Measurements from ENCODE around the gene USP54.

The USP54 gene

DNA sequence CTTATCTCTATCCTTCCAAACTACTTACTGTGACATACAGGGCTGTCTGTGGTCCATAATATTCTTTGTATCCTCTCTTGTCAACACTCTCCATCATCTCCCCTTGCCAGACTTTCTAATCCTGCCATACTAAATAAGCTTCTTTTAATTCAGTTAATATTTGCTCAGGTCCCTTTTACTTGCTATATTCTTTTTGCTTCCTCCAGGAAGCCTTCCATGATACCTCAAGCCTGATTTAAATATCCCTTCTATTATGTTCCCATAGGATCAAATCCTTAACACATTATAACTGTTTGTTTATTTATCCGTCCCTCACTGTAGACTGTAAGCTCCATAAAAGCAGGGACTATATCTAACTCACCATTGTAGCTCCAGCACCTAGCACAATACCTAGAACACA lies 88.1 kb downstream of the USP54 start:
- in situ Hi-C loops (cut with MboI; ENCODE audit: low sequenced_read_pairs, unreplicated experiment): no loop called here
- TF ChIP-seq, protein P1, sequence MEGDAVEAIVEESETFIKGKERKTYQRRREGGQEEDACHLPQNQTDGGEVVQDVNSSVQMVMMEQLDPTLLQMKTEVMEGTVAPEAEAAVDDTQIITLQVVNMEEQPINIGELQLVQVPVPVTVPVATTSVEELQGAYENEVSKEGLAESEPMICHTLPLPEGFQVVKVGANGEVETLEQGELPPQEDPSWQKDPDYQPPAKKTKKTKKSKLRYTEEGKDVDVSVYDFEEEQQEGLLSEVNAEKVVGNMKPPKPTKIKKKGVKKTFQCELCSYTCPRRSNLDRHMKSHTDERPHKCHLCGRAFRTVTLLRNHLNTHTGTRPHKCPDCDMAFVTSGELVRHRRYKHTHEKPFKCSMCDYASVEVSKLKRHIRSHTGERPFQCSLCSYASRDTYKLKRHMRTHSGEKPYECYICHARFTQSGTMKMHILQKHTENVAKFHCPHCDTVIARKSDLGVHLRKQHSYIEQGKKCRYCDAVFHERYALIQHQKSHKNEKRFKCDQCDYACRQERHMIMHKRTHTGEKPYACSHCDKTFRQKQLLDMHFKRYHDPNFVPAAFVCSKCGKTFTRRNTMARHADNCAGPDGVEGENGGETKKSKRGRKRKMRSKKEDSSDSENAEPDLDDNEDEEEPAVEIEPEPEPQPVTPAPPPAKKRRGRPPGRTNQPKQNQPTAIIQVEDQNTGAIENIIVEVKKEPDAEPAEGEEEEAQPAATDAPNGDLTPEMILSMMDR (IDR thresholded peaks at IDR 0.05; ENCODE audit: borderline replicate concordance, control extremely low read depth, extremely low read depth, insufficient read depth, missing control alignments): no peak
- no peak for DNase-seq (ENCODE audit: low spot score)

DNA sequence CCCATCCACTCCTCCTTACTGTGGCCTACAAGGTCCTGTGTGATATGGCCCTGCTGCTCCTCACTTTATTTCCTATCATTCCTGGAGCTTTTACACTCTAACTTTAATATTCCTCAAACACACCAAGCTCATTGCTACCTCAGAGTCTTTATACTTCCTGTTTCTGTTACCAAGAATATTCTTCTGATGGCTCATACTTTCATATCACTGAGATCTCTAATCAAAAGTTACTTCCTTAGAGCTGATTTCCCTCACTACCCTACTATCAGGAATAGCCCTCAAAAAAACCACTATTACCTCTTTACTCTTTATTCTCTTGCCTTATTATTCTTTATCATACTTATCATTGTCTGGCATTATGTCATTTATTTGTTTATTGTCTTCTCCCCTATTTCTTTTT lies 89.5 kb downstream of the USP54 start:
- TF ChIP-seq, protein P1 (IDR thresholded peaks at IDR 0.05; ENCODE audit: borderline replicate concordance, control extremely low read depth, extremely low read depth, insufficient read depth, missing control alignments): no peak
- in situ Hi-C loops (cut with MboI; ENCODE audit: low sequenced_read_pairs, unreplicated experiment): no loop called here
- DNase-seq (ENCODE audit: low spot score): peak; percentile 42

DNA sequence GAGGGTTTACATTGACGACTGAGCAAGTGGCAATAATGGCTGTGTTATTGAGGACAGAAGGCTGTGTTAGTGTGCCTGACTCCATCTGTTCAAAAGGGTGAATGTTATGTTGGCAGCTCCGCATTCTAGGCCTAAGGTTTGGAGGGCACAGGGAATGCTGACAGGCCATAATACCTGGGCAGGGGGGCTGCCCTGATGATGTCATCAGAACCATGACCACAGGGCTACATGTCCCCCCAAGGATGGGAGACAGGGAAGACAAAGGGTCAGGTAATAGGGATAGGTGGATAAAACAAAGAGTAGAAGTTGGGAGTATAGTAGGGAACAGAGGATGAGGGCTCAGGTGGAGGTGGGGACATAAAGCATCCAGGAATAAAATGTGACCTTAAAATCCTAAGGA lies 93.5 kb downstream of the USP54 start:
- TF ChIP-seq, protein P1 (IDR thresholded peaks at IDR 0.05; ENCODE audit: borderline replicate concordance, control extremely low read depth, extremely low read depth, insufficient read depth, missing control alignments): no peak
- DNase-seq (ENCODE audit: low spot score): no peak
- in situ Hi-C loops (cut with MboI; ENCODE audit: low sequenced_read_pairs, unreplicated experiment): no loop called here

DNA sequence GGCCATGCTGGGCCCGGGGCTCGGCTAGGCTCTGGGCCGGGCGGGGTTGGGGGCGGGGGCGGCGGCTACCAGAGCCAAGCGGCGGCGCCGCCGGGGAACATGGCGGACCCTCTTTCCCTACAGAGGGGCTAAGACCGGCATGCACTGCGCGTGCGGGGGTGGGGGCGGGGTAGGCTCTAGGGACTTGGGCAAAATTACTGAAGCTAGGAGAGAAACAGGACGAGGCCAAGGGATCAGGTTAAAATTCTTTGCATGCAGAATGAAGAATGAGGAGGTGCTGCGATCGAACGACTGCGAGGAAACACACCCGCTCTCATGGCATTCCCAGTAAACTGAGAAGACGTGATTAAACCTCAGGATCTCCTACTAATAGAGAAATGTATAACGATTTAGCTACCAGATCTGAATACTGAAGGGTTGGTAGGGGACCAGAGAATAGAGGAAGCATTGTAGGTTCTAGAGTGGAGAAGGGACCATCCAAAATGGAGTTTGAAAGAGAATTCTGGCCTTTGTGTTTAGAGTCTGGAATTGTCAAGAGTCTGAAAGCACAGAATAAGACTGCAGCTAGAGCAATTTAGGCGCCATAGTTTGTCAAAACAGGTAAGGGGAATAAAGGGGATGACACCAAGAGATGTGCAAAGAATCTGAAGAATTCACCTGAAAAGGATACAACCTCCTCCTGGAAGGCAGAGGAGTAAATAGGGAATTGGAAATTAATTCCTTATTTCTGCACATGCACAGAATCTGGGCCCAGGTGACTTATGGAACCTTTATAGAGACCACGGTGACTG lies 95.1 kb downstream of the USP54 start, which contains the start of gene PPP3CB:
Gene PPP3CB (minus strand): TSS at position 141 of the 791 bp plus-strand sequence. CDS start 135 bp downstream, at position 6.
- peak; percentile 90 for DNase-seq (ENCODE audit: low spot score)
- TF ChIP-seq, protein P1 (IDR thresholded peaks at IDR 0.05; ENCODE audit: borderline replicate concordance, control extremely low read depth, extremely low read depth, insufficient read depth, missing control alignments): no peak
- in situ Hi-C loops (cut with MboI; ENCODE audit: low sequenced_read_pairs, unreplicated experiment): no loop called here

DNA sequence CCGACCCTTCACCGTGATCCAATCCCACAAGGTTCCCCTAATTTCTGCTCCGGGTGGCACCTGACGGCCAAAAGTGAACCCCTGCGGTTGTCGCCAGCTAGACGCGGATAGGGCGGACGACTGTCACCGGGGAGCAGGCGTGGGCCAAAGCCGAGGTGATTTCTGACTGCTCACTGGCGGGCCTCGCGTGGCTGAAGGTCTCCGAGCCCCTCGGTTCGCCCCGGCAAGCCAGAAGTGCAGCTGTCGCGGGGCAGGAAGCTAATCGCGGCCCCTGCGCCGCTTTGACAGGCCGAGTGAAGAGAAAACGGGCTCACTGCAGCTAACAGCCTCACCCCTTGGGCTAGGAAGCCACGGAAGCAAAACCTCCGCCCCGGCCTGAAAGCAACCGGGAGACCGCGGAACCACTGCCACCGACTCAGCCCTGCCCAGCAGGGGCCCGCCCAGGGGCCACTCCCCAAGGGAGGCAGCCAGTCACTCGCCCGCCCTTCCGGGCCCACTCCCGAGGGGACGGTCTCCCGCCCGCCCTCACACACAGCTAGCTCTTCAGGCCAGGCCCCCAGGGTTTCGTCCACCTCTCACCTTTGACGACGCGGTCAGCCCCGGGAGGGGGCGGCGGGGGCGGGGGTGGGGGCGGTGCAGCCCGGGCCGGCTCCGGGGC lies 95.8 kb downstream of the USP54 start:
- peak; percentile 95 for DNase-seq (ENCODE audit: low spot score)
- TF ChIP-seq, protein P1 (IDR thresholded peaks at IDR 0.05; ENCODE audit: borderline replicate concordance, control extremely low read depth, extremely low read depth, insufficient read depth, missing control alignments): no peak
- in situ Hi-C loops (cut with MboI; ENCODE audit: low sequenced_read_pairs, unreplicated experiment): no loop called here

DNA sequence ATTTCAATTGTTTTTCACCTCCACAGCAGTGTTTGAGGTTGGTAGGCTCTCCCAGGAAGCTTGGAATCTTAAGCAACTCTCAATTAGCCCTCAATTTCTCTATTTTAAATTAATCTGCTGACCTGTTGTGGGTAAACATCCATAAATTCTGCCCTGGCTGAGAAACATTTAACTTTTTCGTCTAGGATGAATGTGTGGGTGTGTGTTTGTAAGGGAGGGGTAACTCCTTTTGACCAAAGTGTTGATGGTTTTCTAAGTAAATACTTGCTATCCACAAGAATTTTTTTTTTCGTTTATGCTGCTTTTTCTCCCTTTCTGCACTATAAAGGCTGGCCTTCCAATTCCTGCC lies 96.3 kb downstream of the USP54 start:
- in situ Hi-C loops (cut with MboI; ENCODE audit: low sequenced_read_pairs, unreplicated experiment): no loop called here
- peak; percentile 19 for DNase-seq (ENCODE audit: low spot score)
- TF ChIP-seq, protein P1 (IDR thresholded peaks at IDR 0.05; ENCODE audit: borderline replicate concordance, control extremely low read depth, extremely low read depth, insufficient read depth, missing control alignments): no peak
